ENCODE data around the gene LYRM2. TPM values are rescaled to one million over a fixed set of nuclear protein-coding genes. Genes with fewer than 3 reads are reported as not detected.
A peak's percentile ranks its signal among the peaks of the same experiment; 100 is the strongest.

The LYRM2 gene
- total and polyA plus RNA-seq, 9 of the 15 experiments (the other 6 are each of a cell fraction or from before 2014, with no cell fraction given): 13.9 to 115 (median 42.9) TPM

DNA sequence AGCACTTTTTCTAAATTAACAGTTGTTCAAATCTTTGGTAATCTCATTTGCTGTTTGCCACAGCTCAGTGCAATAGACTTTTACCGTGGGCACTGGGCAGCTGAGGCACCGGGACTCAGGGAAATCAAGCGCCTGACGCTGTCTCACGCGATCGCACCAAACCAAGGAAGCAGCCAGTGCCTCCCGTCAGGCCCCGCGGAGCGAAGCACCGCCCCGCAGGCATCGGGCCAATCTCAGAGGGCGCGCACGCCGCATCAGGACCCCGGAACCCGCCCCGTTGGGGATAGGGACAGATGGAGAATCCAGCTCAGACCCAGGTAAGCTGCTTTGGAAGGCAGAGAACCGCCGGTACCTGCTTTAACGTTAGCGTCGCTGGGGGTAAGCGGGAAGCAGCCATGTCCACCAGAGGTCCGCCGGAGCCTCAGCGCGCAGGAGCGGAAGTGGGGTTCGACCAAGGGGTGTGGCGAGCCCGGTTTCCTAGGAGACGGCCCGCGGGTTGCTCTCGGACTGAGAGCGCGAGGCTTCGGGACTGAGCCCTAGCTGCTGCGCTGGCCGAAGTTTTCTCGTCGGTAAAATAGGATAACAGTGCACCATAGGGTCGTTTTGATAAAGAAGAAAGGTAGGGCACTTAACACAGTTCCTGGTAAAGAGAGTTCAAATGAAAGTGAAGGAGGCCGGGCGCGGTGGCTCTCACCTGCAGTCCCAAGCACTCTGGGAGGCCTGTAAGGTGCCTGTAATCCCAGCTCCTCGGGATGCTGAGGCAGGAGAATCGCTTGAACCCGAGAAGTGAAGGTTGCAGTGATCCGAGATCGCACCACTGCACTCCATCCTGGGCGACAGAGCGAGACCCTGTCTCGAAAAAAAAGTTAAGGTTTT, at the start of gene LYRM2 (continued):
- TF ChIP-seq ZNF3 (CRISPR knock-in tag; IDR thresholded peaks at IDR 0.05) (no peak), TEAD1 (CRISPR knock-in tag; IDR thresholded peaks at IDR 0.05) (0 out of 4 replicates have a peak, but pooled peaks of 1 of the 2 experiments have one; percentile 29), POLR2H (tag; IDR thresholded peaks at IDR 0.05; ENCODE audit: low read depth) (peak; percentile 81), SMARCE1 (IDR thresholded peaks at IDR 0.05) (no peak), KDM4B (IDR thresholded peaks at IDR 0.05; ENCODE audit: borderline replicate concordance in 2 of 2, low read depth in 1 of 2) (no peak; a peak in 1 of 4 replicates), CCAR2 (IDR thresholded peaks at IDR 0.05; ENCODE audit: low read depth, low read length) (no peak), HDAC8 (tag; IDR thresholded peaks at IDR 0.05) (no peak), TAF7 (tag; IDR thresholded peaks at IDR 0.05) (peak; percentile 32; the same call in 1 of the 2 replicates), HMGN3 (IDR thresholded peaks at IDR 0.05; ENCODE audit: borderline replicate concordance, extremely low read depth, insufficient read length, low read depth, low read length) (peak; percentile 79)
- TF ChIP-seq, protein P1, sequence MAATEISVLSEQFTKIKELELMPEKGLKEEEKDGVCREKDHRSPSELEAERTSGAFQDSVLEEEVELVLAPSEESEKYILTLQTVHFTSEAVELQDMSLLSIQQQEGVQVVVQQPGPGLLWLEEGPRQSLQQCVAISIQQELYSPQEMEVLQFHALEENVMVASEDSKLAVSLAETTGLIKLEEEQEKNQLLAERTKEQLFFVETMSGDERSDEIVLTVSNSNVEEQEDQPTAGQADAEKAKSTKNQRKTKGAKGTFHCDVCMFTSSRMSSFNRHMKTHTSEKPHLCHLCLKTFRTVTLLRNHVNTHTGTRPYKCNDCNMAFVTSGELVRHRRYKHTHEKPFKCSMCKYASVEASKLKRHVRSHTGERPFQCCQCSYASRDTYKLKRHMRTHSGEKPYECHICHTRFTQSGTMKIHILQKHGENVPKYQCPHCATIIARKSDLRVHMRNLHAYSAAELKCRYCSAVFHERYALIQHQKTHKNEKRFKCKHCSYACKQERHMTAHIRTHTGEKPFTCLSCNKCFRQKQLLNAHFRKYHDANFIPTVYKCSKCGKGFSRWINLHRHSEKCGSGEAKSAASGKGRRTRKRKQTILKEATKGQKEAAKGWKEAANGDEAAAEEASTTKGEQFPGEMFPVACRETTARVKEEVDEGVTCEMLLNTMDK (IDR thresholded peaks at IDR 0.05; ENCODE audit: borderline replicate concordance, insufficient read depth, low read depth, low read length, poor library complexity, severe bottlenecking): no peak
- TF ChIP-seq, protein P2, sequence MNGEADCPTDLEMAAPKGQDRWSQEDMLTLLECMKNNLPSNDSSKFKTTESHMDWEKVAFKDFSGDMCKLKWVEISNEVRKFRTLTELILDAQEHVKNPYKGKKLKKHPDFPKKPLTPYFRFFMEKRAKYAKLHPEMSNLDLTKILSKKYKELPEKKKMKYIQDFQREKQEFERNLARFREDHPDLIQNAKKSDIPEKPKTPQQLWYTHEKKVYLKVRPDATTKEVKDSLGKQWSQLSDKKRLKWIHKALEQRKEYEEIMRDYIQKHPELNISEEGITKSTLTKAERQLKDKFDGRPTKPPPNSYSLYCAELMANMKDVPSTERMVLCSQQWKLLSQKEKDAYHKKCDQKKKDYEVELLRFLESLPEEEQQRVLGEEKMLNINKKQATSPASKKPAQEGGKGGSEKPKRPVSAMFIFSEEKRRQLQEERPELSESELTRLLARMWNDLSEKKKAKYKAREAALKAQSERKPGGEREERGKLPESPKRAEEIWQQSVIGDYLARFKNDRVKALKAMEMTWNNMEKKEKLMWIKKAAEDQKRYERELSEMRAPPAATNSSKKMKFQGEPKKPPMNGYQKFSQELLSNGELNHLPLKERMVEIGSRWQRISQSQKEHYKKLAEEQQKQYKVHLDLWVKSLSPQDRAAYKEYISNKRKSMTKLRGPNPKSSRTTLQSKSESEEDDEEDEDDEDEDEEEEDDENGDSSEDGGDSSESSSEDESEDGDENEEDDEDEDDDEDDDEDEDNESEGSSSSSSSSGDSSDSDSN (IDR thresholded peaks at IDR 0.05; ENCODE audit: borderline replicate concordance in 1 of 2, low read depth in 2 of 2, low read length in 2 of 2): peak in 1 of 2 experiments; percentile 37; a peak in 1 of 4 replicates
- TF ChIP-seq, protein P3, sequence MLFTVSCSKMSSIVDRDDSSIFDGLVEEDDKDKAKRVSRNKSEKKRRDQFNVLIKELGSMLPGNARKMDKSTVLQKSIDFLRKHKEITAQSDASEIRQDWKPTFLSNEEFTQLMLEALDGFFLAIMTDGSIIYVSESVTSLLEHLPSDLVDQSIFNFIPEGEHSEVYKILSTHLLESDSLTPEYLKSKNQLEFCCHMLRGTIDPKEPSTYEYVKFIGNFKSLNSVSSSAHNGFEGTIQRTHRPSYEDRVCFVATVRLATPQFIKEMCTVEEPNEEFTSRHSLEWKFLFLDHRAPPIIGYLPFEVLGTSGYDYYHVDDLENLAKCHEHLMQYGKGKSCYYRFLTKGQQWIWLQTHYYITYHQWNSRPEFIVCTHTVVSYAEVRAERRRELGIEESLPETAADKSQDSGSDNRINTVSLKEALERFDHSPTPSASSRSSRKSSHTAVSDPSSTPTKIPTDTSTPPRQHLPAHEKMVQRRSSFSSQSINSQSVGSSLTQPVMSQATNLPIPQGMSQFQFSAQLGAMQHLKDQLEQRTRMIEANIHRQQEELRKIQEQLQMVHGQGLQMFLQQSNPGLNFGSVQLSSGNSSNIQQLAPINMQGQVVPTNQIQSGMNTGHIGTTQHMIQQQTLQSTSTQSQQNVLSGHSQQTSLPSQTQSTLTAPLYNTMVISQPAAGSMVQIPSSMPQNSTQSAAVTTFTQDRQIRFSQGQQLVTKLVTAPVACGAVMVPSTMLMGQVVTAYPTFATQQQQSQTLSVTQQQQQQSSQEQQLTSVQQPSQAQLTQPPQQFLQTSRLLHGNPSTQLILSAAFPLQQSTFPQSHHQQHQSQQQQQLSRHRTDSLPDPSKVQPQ (CRISPR knock-in tag; IDR thresholded peaks at IDR 0.05; ENCODE audit: borderline replicate concordance): no peak
- TF ChIP-seq, protein P4, sequence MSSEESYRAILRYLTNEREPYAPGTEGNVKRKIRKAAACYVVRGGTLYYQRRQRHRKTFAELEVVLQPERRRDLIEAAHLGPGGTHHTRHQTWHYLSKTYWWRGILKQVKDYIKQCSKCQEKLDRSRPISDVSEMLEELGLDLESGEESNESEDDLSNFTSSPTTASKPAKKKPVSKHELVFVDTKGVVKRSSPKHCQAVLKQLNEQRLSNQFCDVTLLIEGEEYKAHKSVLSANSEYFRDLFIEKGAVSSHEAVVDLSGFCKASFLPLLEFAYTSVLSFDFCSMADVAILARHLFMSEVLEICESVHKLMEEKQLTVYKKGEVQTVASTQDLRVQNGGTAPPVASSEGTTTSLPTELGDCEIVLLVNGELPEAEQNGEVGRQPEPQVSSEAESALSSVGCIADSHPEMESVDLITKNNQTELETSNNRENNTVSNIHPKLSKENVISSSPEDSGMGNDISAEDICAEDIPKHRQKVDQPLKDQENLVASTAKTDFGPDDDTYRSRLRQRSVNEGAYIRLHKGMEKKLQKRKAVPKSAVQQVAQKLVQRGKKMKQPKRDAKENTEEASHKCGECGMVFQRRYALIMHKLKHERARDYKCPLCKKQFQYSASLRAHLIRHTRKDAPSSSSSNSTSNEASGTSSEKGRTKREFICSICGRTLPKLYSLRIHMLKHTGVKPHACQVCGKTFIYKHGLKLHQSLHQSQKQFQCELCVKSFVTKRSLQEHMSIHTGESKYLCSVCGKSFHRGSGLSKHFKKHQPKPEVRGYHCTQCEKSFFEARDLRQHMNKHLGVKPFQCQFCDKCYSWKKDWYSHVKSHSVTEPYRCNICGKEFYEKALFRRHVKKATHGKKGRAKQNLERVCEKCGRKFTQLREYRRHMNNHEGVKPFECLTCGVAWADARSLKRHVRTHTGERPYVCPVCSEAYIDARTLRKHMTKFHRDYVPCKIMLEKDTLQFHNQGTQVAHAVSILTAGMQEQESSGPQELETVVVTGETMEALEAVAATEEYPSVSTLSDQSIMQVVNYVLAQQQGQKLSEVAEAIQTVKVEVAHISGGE (CRISPR knock-in tag; IDR thresholded peaks at IDR 0.05): no peak

Measured in K562 (cell line).